ENCODE results near the gene SCGB1A1. TPM values are rescaled to one million over a fixed set of nuclear protein-coding genes. Genes with fewer than 3 reads are reported as not detected.

Gene SCGB1A1
- total RNA-seq, 1 experiment from 2014 or later, result not detected

- Mint-ChIP-seq H3K9me3 (ENCODE audit: unreplicated experiment) (no peaks in the 10 kb centered on the region), H3K27me3 (ENCODE audit: insufficient read depth, unreplicated experiment) (no peaks in the 10 kb centered on the region), H3K36me3 (ENCODE audit: insufficient read depth, unreplicated experiment) (no peaks in the 10 kb centered on the region), H3K27ac (ENCODE audit: low read depth, unreplicated experiment) (no peak overlapping the region), H3K4me1 (ENCODE audit: insufficient read depth, unreplicated experiment) (no peaks in the 10 kb centered on the region), H3K4me3 (ENCODE audit: unreplicated experiment) (no peak overlapping the region)
- TF ChIP-seq, protein P1, sequence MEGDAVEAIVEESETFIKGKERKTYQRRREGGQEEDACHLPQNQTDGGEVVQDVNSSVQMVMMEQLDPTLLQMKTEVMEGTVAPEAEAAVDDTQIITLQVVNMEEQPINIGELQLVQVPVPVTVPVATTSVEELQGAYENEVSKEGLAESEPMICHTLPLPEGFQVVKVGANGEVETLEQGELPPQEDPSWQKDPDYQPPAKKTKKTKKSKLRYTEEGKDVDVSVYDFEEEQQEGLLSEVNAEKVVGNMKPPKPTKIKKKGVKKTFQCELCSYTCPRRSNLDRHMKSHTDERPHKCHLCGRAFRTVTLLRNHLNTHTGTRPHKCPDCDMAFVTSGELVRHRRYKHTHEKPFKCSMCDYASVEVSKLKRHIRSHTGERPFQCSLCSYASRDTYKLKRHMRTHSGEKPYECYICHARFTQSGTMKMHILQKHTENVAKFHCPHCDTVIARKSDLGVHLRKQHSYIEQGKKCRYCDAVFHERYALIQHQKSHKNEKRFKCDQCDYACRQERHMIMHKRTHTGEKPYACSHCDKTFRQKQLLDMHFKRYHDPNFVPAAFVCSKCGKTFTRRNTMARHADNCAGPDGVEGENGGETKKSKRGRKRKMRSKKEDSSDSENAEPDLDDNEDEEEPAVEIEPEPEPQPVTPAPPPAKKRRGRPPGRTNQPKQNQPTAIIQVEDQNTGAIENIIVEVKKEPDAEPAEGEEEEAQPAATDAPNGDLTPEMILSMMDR (IDR thresholded peaks at IDR 0.05; ENCODE audit: unreplicated experiment), result no peak
- no peak for DNase-seq (ENCODE audit: unreplicated experiment)
- intact Hi-C loops (cut with micrococcal nuclease), result no loop called here
- CTCF ChIA-PET, result interaction anchor here (0.6 to 0.7 kb wide), 2 partner anchors 103 to 1405 kb away, joined by 3 to 4 read pairs; no protein-coding TSS in a partner anchor
- BruUV-seq (replicated peaks), result no TSS peak
- POLR2A ChIA-PET, result interaction anchor here (0.6 to 0.7 kb wide), 2 partner anchors 91 to 135 kb away, joined by 3 to 5 read pairs; no protein-coding TSS in a partner anchor
These were observed 589 bp downstream of the SCGB1A1 start for GRCh38 chr11:62419314-62419929.

DNA sequence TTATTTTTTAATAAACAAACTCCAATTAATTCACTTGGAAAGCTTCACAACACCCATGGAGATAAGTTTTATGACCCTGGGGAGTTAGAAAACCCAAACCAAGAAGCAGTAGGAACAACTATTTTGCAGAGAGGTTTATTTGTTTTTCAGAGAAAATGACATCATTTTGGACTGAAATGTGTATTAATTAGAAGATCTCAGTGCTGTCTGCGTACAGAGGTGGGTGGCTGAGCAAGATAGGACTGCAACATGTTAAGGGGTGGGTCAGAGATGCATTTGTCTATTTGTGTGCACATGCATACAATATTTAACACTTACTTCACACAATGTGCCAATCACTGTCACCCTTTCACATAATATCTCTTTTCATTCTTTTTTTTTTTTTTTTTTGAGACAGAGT is 1.1 kb downstream of the SCGB1A1 start:
- Mint-ChIP-seq H3K36me3 (ENCODE audit: insufficient read depth, unreplicated experiment) (no peaks in the 10 kb centered on the region), H3K4me1 (ENCODE audit: insufficient read depth, unreplicated experiment) (no peaks in the 10 kb centered on the region), H3K27ac (ENCODE audit: low read depth, unreplicated experiment) (no peak overlapping the region), H3K27me3 (ENCODE audit: insufficient read depth, unreplicated experiment) (no peaks in the 10 kb centered on the region), H3K4me3 (ENCODE audit: unreplicated experiment) (no peak overlapping the region), H3K9me3 (ENCODE audit: unreplicated experiment) (no peaks in the 10 kb centered on the region)
- DNase-seq (ENCODE audit: unreplicated experiment), result no peak
- intact Hi-C loops (cut with micrococcal nuclease), result no loop called here
- BruUV-seq (replicated peaks), result no TSS peak
- POLR2A ChIA-PET, result interaction anchor here (0.6 kb wide), 1 partner anchor 134 kb away, joined by 5 read pairs; no protein-coding TSS in a partner anchor
- TF ChIP-seq, protein P1 (IDR thresholded peaks at IDR 0.05; ENCODE audit: unreplicated experiment), result no peak
- CTCF ChIA-PET, result interaction anchor here (0.6 kb wide), 1 partner anchor 1406 kb away, joined by 3 read pairs; no protein-coding TSS in a partner anchor

- Mint-ChIP-seq H3K9me3 (ENCODE audit: unreplicated experiment) (no peaks in the 10 kb centered on the region), H3K4me3 (ENCODE audit: unreplicated experiment) (no peak overlapping the region), H3K4me1 (ENCODE audit: insufficient read depth, unreplicated experiment) (no peaks in the 10 kb centered on the region), H3K27ac (ENCODE audit: low read depth, unreplicated experiment) (no peak overlapping the region), H3K27me3 (ENCODE audit: insufficient read depth, unreplicated experiment) (no peaks in the 10 kb centered on the region), H3K36me3 (ENCODE audit: insufficient read depth, unreplicated experiment) (no peaks in the 10 kb centered on the region)
- TF ChIP-seq, protein P1 (IDR thresholded peaks at IDR 0.05; ENCODE audit: unreplicated experiment), result no peak
- DNase-seq (ENCODE audit: unreplicated experiment), result no peak
- CTCF ChIA-PET, result interaction anchor here (0.6 to 1.3 kb wide), 3 partner anchors 10 to 123 kb away, joined by 3 to 5 read pairs (median 3); no protein-coding TSS in a partner anchor
- POLR2A ChIA-PET, result interaction anchor here (0.6 to 1.2 kb wide), 2 partner anchors 87 to 244 kb away, joined by 3 to 4 read pairs; partner anchors contain the start of genes C11orf98 and CSKMT
- no TSS peak for BruUV-seq (replicated peaks)
- intact Hi-C loops (cut with micrococcal nuclease), result no loop called here
These were observed 2.0 kb downstream of the SCGB1A1 start for GRCh38 chr11:62420882-62421281.

DNA sequence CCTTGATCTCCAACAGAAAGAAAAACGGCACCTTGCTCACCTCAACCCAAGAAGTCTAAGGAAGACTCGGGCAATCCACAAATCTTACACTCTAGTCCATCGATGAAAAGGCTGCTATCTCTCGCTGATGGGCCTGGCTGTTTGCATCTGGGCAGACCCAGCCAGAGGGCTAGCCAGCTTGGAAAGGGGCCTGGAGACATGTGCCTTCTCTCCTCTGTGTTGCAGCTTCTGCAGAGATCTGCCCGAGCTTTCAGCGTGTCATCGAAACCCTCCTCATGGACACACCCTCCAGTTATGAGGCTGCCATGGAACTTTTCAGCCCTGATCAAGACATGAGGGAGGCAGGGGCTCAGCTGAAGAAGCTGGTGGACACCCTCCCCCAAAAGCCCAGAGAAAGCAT is 3.2 kb downstream of the SCGB1A1 start:
- H3K9me3 Mint-ChIP-seq (ENCODE audit: unreplicated experiment), result no peaks in the 10 kb centered on the region
- intact Hi-C loops (cut with micrococcal nuclease), result no loop called here
- no TSS peak for BruUV-seq (replicated peaks)
- H3K36me3 Mint-ChIP-seq (ENCODE audit: insufficient read depth, unreplicated experiment), result no peaks in the 10 kb centered on the region
- no peak overlapping the region for H3K4me3 Mint-ChIP-seq (ENCODE audit: unreplicated experiment)
- POLR2A ChIA-PET, result no interaction called here
- TF ChIP-seq, protein P1 (IDR thresholded peaks at IDR 0.05; ENCODE audit: unreplicated experiment), result no peak
- H3K27ac Mint-ChIP-seq (ENCODE audit: low read depth, unreplicated experiment), result no peak overlapping the region
- H3K4me1 Mint-ChIP-seq (ENCODE audit: insufficient read depth, unreplicated experiment), result no peaks in the 10 kb centered on the region
- H3K27me3 Mint-ChIP-seq (ENCODE audit: insufficient read depth, unreplicated experiment), result no peaks in the 10 kb centered on the region
- no peak for DNase-seq (ENCODE audit: unreplicated experiment)
- CTCF ChIA-PET, result interaction anchor here (1.0 to 4.7 kb wide), 5 partner anchors 9 to 120 kb away, joined by 3 to 86 read pairs (median 5); no protein-coding TSS in a partner anchor

All from MCF 10A (cell line).